ENCODE results near the gene SLC16A10.

- no peak for TF ChIP-seq POLR2AphosphoS5 (IDR thresholded peaks at IDR 0.05; ENCODE audit: low read depth, low read length)
- no peak for TF ChIP-seq SIN3A (IDR thresholded peaks at IDR 0.05; ENCODE audit: borderline replicate concordance, insufficient read depth, low read length)
These were observed 112.6 kb downstream of the SLC16A10 start for GRCh38 chr6:111199935-111200334.
